Stromal cell of bone marrow (primary cell): ENCODE data around the gene IREB2.
"Not testable (repeated sequence)": the region's sequence is repeated elsewhere in the genome, so short reads cannot be mapped to it uniquely, and the experiment has no call there.

Experiments used
- DNase-seq: peaks from one replicate; pipeline ENCODE4 v3.0.0-alpha.2; 2012; ENCODE audit warnings: low read depth

IREB2 gene

GRCh38 chr15:78437762-78438618 is at the start of gene IREB2:
Gene IREB2 (plus strand): TSS chr15:78438216. CDS start chr15:78438338, 122 bp downstream.
- peak; percentile 96 for DNase-seq

- DNase-seq = no peak
These were observed 49.2 kb upstream of the IREB2 start for GRCh38 chr15:78388865-78389264.

- no peak for DNase-seq
These were observed 48.7 kb upstream of the IREB2 start for GRCh38 chr15:78389322-78389721.

GRCh38 chr15:78389738-78390137 is 48.3 kb upstream of the IREB2 start:
- DNase-seq = no peak

GRCh38 chr15:78390242-78390641 is 47.8 kb upstream of the IREB2 start:
- DNase-seq = no peak

- DNase-seq = no peak
These were observed 47.2 kb upstream of the IREB2 start for GRCh38 chr15:78390826-78391225.

- DNase-seq = no peak
These were observed 46.2 kb upstream of the IREB2 start for GRCh38 chr15:78391781-78392180.

GRCh38 chr15:78392430-78392829 is 45.6 kb upstream of the IREB2 start:
- DNase-seq = no peak

GRCh38 chr15:78393137-78393536 is 44.9 kb upstream of the IREB2 start:
- DNase-seq = no peak

- no peak for DNase-seq
These were observed 44.0 kb upstream of the IREB2 start for GRCh38 chr15:78394026-78394425.

GRCh38 chr15:78394981-78395616 is 42.9 kb upstream of the IREB2 start:
- no peak for DNase-seq

GRCh38 chr15:78396186-78396814 is 41.7 kb upstream of the IREB2 start:
- no peak for DNase-seq

GRCh38 chr15:78396976-78397375 is 41.0 kb upstream of the IREB2 start:
- DNase-seq = peak; percentile 25

GRCh38 chr15:78397382-78397781 is 40.6 kb upstream of the IREB2 start:
- DNase-seq = no peak

GRCh38 chr15:78398076-78398825 is 39.8 kb upstream of the IREB2 start:
- DNase-seq = no peak

- DNase-seq = no peak
These were observed 38.9 kb upstream of the IREB2 start for GRCh38 chr15:78399091-78399490.

GRCh38 chr15:78402061-78402610 is 35.9 kb upstream of the IREB2 start:
- DNase-seq = peak; percentile 63

- no peak for DNase-seq
These were observed 33.9 kb upstream of the IREB2 start for GRCh38 chr15:78404125-78404524.

- DNase-seq = not testable (repeated sequence)
These were observed 33.2 kb upstream of the IREB2 start for GRCh38 chr15:78404796-78405195.

GRCh38 chr15:78405336-78405924 is 32.6 kb upstream of the IREB2 start:
- no peak for DNase-seq

- DNase-seq = no peak
These were observed 31.9 kb upstream of the IREB2 start for GRCh38 chr15:78406016-78406585.
